Measurements from ENCODE around the gene DNAJB1. TPM values are rescaled to one million over a fixed set of nuclear protein-coding genes. Genes with fewer than 3 reads are reported as not detected.

DNAJB1 gene
- total RNA-seq, 6 experiments from 2014 or later: 99.2 to 138 (median 103) TPM

DNA sequence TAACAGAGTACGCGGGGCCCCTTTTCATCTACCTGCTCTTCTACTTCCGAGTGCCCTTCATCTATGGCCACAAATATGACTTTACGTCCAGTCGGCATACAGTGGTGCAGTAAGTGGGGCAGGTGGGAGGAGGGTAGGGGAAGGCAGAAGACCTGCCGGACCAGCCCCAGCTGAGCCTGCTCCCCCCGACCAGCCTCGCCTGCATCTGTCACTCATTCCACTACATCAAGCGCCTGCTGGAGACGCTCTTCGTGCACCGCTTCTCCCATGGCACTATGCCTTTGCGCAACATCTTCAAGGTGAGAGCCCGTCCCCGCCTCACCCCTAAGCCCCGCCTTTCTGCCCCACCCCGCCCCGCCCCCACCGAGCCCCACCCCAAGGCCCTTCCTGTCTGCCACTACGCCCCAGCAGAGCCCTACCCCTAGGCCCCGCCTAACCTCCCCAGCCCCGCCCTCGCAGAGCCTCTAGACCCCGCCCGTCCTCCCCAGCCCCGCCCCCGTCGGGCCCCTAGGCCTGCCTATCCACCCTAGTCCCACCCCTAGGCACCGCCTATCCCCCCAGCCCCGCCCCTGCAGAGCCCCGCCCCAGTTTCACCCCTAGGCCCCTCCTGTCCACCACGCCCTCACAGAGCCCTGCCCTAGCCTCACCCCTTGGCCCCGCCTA is 45.9 kb upstream of the DNAJB1 start:
- Mint-ChIP-seq H3K9me3 (no peaks in the 10 kb centered on the region), H3K4me1 (ENCODE audit: low read depth) (no peaks in the 10 kb centered on the region), H3K4me3 (no peak overlapping the region), H3K27ac (no peak overlapping the region), H3K36me3 (ENCODE audit: low read depth) (no peaks in the 10 kb centered on the region), H3K27me3 (ENCODE audit: insufficient read depth) (no peaks in the 10 kb centered on the region; the same call in 1 of the 2 replicates)
- TF ChIP-seq, protein P1, sequence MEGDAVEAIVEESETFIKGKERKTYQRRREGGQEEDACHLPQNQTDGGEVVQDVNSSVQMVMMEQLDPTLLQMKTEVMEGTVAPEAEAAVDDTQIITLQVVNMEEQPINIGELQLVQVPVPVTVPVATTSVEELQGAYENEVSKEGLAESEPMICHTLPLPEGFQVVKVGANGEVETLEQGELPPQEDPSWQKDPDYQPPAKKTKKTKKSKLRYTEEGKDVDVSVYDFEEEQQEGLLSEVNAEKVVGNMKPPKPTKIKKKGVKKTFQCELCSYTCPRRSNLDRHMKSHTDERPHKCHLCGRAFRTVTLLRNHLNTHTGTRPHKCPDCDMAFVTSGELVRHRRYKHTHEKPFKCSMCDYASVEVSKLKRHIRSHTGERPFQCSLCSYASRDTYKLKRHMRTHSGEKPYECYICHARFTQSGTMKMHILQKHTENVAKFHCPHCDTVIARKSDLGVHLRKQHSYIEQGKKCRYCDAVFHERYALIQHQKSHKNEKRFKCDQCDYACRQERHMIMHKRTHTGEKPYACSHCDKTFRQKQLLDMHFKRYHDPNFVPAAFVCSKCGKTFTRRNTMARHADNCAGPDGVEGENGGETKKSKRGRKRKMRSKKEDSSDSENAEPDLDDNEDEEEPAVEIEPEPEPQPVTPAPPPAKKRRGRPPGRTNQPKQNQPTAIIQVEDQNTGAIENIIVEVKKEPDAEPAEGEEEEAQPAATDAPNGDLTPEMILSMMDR (IDR thresholded peaks at IDR 0.05): no peak
- DNase-seq: no peak

DNA sequence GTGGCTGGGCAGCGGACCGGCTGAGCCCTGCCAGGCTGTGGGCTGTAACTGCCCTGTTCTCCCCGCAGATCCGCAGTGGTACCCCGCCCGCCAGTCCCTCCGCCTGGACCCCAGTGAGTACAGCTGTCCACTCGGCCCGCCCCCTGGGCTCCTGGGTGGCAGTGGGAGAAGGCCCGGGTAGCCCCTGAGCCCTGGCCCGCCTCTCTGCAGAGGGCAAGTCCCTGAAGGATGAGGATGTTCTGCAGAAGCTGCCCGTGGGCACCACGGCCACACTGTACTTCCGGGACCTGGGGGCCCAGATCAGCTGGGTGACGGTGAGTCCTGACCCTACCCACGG is 45.4 kb upstream of the DNAJB1 start:
- Mint-ChIP-seq H3K9me3 (no peaks in the 10 kb centered on the region), H3K4me1 (ENCODE audit: low read depth) (no peaks in the 10 kb centered on the region), H3K4me3 (no peak overlapping the region), H3K27me3 (ENCODE audit: insufficient read depth) (no peaks in the 10 kb centered on the region; the same call in 1 of the 2 replicates), H3K36me3 (ENCODE audit: low read depth) (no peaks in the 10 kb centered on the region), H3K27ac (no peak overlapping the region)
- TF ChIP-seq, protein P1 (IDR thresholded peaks at IDR 0.05): no peak
- no peak for DNase-seq

DNA sequence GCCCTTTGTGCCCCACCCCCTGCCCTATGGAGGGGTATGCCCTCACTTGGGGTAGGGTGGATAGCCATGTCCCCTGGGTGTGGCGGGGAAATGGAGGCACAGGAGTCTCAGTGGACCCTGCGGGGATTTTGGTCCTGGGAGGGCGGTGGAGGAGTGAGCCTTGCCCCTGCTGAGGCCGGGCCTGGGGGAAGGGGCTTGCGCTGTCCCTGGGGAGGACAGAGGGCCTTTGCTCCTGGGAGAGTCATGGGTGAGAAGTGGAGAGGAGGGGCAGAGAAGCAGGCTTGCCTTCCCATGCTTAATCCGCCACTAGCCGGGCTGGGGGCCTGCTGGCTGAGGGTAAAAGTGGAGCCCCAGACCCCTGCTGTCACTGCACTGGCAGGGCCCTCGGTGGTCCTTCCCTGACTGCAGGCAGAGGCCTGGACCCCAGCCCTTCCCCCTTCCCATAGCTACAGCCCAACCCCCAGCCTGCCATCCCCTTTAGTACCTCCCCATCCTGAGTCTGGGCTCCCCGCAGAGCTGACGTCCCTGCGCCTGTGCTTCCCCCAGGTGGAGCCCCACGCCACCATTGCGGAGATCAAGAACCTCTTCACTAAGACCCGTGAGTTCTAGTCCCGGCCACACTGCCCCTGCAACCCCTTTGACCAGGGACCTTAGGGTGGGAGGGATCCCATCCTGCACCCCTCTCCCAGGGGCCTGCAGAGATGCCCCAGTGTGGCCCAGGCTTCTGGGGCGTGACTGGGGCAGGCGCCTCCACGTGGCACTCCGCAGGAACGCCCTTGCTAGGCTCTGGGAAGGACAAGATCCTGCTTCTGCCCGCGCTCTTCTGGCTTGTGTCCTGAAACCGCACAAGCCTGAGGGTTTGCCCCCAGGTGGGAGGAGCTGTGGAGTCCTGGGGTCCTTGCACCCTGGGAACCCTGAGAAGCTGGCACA is 44.7 kb upstream of the DNAJB1 start:
- no peak for DNase-seq
- Mint-ChIP-seq H3K4me3 (no peak overlapping the region), H3K9me3 (no peaks in the 10 kb centered on the region), H3K27me3 (ENCODE audit: insufficient read depth) (no peaks in the 10 kb centered on the region; the same call in 1 of the 2 replicates), H3K4me1 (ENCODE audit: low read depth) (no peaks in the 10 kb centered on the region), H3K27ac (no peak overlapping the region), H3K36me3 (ENCODE audit: low read depth) (no peaks in the 10 kb centered on the region)
- TF ChIP-seq, protein P1 (IDR thresholded peaks at IDR 0.05): no peak

DNA sequence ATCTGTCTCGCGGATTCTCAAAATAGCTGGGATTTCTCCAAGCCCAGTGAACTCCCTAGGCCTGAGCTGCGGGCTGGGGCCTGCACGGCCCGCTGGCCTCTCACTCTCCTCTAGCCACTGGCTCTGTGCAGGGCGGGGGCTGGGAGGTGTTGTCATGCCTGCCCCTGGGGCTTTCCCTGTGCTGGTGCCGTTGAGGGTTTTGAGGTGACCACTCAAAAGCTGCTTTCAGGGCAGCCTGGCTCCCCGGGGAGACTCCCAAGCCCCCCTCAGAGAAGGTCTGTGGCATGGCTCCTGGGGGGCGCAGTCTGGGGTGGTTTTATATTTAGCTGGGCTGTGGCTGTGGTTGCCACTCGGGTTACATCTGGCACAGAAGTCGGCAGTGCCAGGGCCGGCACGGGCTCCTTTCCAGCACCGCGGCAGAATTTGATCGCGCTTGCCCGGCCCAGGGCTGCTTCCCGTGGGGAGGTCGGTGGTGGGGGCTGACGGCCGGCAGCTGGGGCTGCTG is 43.7 kb upstream of the DNAJB1 start:
- Mint-ChIP-seq H3K4me3 (no peak overlapping the region), H3K9me3 (no peaks in the 10 kb centered on the region), H3K36me3 (ENCODE audit: low read depth) (no peaks in the 10 kb centered on the region), H3K27ac (no peak overlapping the region), H3K27me3 (ENCODE audit: insufficient read depth) (no peaks in the 10 kb centered on the region; the same call in 1 of the 2 replicates), H3K4me1 (ENCODE audit: low read depth) (no peaks in the 10 kb centered on the region)
- TF ChIP-seq, protein P1 (IDR thresholded peaks at IDR 0.05): no peak
- DNase-seq: no peak

DNA sequence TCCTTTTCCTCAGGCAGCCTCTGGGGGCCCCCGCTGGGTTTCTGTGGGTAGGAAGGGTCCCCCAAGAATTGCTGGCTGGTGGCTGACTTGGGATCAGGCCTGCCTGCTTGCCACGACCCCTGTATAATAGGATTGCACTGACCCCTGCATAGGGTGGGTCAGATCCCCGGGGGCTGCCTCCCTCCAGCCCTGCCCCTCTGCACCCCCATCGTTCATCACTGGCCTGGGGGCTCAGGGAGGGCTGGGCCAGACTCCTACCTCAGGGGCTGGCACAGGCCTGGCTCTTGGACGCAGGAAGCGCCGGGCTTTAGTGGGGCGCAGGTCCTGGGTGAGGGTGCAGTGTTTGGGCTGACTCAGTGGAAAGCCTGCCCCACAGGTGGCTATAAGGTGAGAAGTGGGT is 43.1 kb upstream of the DNAJB1 start:
- H3K9me3 Mint-ChIP-seq: no peaks in the 10 kb centered on the region
- H3K4me1 Mint-ChIP-seq (ENCODE audit: low read depth): peaks cover 6% of the 10 kb centered on the region
- no peak overlapping the region for H3K4me3 Mint-ChIP-seq
- no peaks in the 10 kb centered on the region; the same call in 1 of the 2 replicates for H3K27me3 Mint-ChIP-seq (ENCODE audit: insufficient read depth)
- TF ChIP-seq, protein P1 (IDR thresholded peaks at IDR 0.05): no peak
- H3K36me3 Mint-ChIP-seq (ENCODE audit: low read depth): no peaks in the 10 kb centered on the region
- no peak overlapping the region for H3K27ac Mint-ChIP-seq
- no peak for DNase-seq

All from HFFc6 (cell line).